NOMO-1 treated with DMSO at 0.1 percent for 48 hours (cell line): ENCODE measurements around the gene RGL3.
A peak's percentile ranks its signal among the peaks of the same experiment; 100 is the strongest.

Experiments used
- DNase-seq: peaks from one replicate; lab custom pipeline; 2025; ENCODE audit not compliant: unreplicated experiment; lab: John Stamatoyannopoulos, UW

Gene RGL3

GRCh38 chr19:11421371-11422098 is 2.4 kb upstream of the RGL3 start:
- DNase-seq, result no peak

DNA sequence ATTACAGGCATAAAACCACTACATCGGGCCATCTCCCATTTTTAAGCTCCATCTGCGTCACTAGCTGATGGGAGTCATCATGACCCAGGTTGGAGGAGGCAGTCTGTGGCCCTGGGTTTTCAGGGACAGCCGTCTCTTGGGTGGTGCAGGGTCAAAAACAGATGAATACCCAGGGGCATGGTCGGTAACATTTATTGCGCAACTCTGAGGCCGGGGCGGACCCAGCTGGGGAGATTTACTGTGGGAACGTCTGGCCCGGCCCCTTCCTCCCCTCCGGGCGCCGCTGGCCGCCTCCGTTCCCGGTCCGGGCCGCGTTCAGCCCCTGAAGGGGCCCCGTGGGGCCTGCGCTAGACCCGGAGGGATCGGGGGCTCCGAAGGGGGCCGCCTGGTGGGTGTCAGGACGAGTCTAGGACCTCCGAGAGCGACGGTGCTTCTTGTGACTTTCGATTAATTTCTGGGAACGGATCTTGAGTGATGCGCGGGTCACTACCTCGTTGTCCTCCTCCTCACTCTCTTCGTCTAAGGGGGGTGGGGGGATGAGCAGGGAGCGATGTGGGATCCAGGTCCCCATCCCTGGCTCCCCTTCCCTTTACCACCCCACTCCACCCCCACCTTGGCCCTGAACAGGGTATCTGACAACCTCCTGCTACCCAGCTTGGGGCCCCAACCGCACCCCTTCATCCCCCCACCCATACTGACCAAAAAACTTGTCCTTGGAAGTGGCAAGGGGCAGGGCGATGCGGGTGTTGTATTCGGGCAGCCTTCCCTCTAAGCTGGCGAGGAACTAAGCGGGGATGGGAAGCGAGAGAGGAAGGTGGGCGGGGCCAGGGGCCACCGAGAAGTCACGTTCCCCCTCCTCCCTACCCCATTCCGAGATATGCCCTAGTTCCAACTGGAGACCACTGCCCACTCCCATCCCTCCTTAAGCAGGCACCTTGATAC is 1.6 kb upstream of the RGL3 start:
- DNase-seq, result peak; percentile 14

DNA sequence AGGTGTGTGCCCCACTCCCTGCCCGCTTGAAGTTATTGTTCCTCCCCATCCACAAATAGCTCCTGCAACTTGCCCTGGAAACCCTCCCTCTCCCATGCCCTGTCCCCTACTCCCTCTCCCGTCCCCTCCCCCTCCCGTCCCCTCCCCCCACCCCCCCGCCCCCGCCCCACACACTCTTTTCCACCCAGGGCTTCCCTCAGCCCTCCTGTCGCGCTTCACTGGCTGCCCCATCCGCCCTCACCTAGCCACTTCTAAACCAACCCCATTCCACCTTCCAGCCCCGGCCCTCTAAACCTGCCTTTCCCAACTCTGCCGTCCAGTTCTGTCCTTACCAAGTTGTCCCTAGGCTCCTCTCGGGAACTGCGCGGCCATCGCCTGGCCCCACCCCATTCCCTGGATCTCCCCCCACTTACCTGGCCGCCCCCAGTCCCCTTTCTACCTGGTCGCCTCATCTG is 993 bp downstream of the RGL3 start:
- no peak for DNase-seq

DNA sequence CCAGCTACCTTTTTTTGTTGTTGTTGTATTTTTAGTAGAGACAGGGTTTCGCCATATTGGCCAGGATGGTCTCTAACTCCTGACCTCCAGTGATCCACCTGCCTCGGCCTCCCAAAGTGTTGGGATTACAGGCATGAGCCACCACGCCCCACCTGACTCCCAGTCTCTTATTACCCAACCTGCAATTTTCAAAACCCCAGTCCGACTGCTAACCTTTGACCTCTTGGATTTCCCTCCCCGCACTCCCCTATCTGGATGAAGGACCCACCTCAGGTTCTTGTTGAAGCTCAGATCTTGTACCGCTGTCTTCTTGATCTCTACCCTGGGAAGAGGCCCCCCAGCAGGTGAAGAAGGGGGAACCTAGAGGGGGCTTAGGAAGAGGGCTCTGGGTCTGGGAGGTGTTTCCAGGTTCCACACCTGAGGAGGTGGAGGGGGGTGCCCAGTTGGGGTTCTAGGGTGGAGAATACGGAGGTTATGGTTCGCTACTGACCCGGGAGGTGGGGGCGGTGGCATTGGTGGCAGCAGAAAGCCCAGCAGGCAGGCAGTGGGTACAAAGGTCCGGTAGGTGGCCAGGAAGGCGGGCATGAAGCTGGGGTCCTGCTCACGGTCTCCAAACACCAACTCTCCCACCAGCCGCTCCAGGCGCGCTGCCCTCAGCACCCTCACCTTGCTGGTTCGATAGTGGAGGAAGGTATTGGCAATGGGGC is 2.6 kb downstream of the RGL3 start:
- DNase-seq, result no peak

DNA sequence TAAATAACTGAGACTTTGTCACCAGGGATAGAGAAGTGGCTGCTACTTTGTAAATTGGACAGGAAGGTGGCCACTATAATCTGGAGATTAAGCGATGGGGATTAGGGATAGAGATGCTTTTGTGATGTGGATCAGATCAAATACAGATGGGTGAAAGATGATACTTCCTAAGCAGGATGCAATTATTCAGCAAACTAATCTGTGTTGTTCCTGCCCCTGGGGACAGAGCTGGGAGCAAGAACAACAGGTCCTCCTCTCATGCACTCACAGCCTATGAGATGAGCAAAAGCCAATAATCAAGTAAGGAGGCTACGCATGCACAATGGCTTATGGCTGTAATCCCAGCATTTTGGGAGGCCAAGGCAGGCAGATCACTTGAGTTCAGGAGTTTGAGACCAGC is 4.6 kb downstream of the RGL3 start:
- DNase-seq, result no peak

GRCh38 chr19:11410682-11411081 is 8.4 kb downstream of the RGL3 start:
- no peak for DNase-seq

DNA sequence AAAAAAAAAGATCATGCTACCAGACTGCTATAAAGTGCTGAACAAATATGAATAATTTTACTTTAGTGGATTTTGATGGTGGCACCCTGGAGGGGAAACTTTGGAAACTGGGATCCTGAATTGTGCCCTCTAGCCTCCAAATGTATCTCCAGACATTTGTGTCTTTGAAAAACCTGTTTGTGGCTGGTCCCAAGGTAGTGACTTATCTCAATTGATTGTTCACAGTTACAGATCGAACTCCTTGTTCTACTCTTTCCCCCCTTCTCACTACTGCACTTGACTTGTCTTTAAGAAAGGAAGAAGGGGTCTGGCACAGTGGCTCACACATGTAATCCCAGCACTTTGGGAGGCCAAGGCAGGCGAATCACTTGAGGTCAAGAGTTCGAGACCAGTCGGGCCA is 10.5 kb downstream of the RGL3 start:
- no peak for DNase-seq

DNA sequence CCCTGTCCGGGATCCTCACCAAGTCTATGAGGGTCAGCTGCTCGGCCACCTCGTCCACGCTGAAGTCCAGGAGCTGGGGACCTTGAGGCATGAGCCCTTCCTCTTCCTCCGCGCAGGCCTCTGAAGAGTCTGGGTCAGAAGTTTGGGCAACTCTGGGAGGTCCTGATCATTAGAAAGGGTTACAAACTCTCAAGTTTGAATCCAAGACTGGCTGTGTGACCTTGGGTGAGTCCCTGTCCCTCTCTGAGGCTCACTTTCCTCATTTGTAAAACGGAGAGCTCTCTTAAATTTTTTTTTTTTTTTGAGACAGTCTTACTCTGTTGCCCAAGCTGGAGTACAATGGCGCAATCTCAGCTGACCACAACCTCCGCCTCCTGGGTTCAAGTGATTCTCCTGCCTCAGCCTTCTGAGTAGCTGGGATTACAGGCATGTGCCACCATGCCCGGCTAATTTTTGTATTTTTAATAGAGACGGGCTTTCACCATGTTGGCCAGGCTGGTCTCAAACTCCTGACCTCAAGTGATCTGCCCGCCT is 12.3 kb downstream of the RGL3 start:
- DNase-seq, result peak; percentile 30

DNA sequence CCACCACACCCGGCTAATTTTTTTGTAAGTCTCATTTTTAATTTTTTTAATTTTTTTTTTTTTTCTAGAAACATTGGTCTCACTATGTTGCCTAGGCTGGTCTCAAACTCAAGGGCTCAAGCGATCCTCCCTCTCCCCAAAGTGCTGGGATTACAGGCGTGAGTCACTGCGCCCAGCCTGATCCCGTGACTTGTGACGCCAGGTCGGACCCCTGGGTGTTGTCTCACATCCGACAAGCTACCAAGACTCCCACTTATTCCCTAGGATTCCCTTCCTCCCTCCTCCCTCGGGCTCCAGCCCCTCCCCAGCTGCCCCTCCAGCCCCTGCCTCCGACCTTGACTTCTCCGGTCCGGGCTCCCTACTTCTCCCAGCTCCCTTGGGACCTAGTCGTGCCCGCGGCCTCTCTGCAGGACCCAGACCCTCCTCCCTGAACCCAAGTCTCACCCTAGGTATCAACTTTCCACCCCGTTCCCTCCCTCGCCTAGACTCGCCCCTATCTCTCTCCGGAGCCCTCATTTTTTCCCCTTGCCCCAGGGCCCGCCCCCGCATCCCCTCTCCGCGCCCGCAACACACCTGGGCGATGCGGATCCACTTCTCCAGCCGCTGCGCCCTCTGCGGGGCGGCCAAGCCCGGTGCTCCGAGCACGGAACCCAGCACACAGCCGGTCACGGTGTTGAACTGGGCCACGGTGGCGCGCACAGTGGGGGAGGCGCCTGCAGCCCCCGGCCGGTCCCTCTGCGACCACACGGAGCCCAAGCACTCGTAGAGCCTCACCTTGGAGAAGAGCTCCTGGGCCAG is 13.1 kb downstream of the RGL3 start:
- DNase-seq, result no peak

- no peak for DNase-seq
Measured at GRCh38 chr19:11404588-11405222, 14.4 kb downstream of the RGL3 start.

GRCh38 chr19:11401808-11402543 is 17.1 kb downstream of the RGL3 start:
- no peak for DNase-seq

DNA sequence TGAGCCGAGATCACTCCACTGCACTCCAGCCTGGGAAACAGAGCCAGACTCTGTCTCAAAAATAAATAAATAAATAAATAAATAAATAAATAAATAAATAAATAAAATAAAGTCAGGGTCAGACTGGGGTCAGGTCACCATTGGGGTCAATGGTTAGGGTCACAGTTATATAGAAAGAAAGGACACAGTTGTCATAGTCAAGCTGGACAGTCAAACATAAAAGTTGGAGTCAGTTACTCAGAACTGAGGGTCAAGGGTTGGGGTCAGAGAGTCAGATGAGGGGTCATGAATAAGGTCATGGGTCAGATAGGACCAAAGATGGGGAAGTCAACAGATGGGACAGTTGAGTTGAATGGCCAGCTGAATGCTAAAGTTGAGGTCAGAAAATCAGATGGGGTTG is 18.3 kb downstream of the RGL3 start:
- DNase-seq, result no peak

- DNase-seq, result no peak
Measured at GRCh38 chr19:11399667-11400066, 19.4 kb downstream of the RGL3 start.

- DNase-seq, result no peak
Measured at GRCh38 chr19:11397089-11397610, 22.0 kb downstream of the RGL3 start.

DNA sequence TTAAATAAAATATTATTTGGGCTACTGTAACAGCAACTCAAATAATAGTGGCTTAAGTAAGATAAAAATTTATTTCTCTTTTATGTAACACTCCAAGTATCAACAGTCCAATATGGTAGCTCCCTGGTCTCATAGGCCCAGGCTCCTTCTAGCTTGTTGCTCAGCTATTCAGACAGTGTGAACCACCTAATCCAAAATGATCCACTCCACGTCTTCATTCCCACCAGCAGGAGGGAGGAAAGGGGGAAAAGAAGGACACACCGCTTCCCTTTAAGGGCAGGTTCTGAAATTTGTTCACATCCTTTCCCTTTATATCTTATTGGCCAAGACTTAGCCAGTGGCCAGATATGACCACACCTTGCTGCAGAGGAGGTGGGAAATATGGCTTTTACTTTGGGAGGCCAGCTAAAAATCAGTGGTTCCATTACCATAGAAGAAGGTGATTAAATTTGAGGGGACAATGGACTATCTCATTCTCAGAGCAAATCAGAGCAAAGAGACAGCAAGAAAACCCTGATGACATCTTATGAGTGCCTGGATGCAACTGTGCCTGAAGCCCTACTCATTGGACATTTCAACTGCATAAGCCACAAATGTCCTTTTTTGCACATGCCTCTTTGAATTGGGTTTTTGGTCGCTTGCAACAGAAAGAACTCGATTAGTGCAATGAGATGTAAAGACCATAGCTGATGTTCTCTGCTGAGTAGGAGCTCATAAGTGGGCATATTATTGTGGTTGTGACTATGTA is 28.0 kb downstream of the RGL3 start:
- no peak for DNase-seq

- DNase-seq, result no peak
Measured at GRCh38 chr19:11390359-11390758, 28.8 kb downstream of the RGL3 start.

- peak; percentile 81 for DNase-seq
Measured at GRCh38 chr19:11387162-11388034, 31.7 kb downstream of the RGL3 start.
